H9 (cell line): Measurements from ENCODE around the gene YBX1. TPM values are rescaled to one million over a fixed set of nuclear protein-coding genes. Genes with fewer than 3 reads are reported as not detected.

Source experiments
- DNase-seq: peaks from one replicate; pipeline ENCODE4 v3.0.0-alpha.2; 2017
- H2AFZ ChIP-seq: one replicate; pipeline ENCODE4 v1.6.1; 2013; ENCODE audit warnings: mild to moderate bottlenecking, low read length, control low read depth, moderate library complexity
- H2AK5ac ChIP-seq: 2 replicates; pipeline ENCODE4 v1.6.1; 2013; ENCODE audit warnings: low read length, control low read depth, mixed read lengths; ENCODE audit not compliant: insufficient read length
- H2BK120ac ChIP-seq: one replicate; pipeline ENCODE4 v1.6.1; 2013; ENCODE audit warnings: low read depth, mild to moderate bottlenecking, low read length, control low read depth, inconsistent platforms; ENCODE audit not compliant: poor library complexity, severe bottlenecking
- H2BK12ac ChIP-seq: 2 replicates; pipeline ENCODE4 v1.6.1; 2013; ENCODE audit warnings: low read length, control low read depth, mixed read lengths, low read depth; ENCODE audit not compliant: insufficient read length
- H2BK15ac ChIP-seq: 2 replicates; pipeline ENCODE4 v1.6.1; 2013; ENCODE audit warnings: low read depth, low read length, control low read depth
- H2BK20ac ChIP-seq: one replicate; pipeline ENCODE4 v1.6.1; 2013; ENCODE audit warnings: low read depth, mild to moderate bottlenecking, low read length, control low read depth, inconsistent platforms; ENCODE audit not compliant: poor library complexity, severe bottlenecking
- H2BK5ac ChIP-seq: 2 replicates; pipeline ENCODE4 v1.6.1; 2013; ENCODE audit warnings: low read length, control low read depth, mixed read lengths; ENCODE audit not compliant: insufficient read length
- H3K14ac ChIP-seq: 2 replicates; pipeline ENCODE4 v1.6.1; 2013; ENCODE audit warnings: low read length, control low read depth; ENCODE audit not compliant: insufficient read depth
- H3K18ac ChIP-seq: 2 replicates; pipeline ENCODE4 v1.6.1; 2013; ENCODE audit warnings: low read depth, mild to moderate bottlenecking, mixed read lengths, low read length, control low read depth; ENCODE audit not compliant: insufficient read length
- H3K23ac ChIP-seq: 2 replicates; pipeline ENCODE4 v1.6.1; 2013; ENCODE audit warnings: low read length, control low read depth, mixed read lengths, low read depth; ENCODE audit not compliant: insufficient read length
- H3K23me2 ChIP-seq: 2 replicates; pipeline ENCODE4 v1.6.1; 2013; ENCODE audit warnings: low read depth, mild to moderate bottlenecking, mixed read lengths, low read length, control low read depth; ENCODE audit not compliant: insufficient read length, poor library complexity, severe bottlenecking
- H3K27ac ChIP-seq: 2 replicates; pipeline ENCODE4 v1.5.1; 2013; ENCODE audit warnings: low read length, control low read depth, mixed read lengths, low read depth; ENCODE audit not compliant: insufficient read length
- H3K27me3 ChIP-seq: 2 replicates; pipeline ENCODE4 v1.6.1; 2013; ENCODE audit warnings: low read length, control low read depth, inconsistent platforms; ENCODE audit not compliant: insufficient read depth
- H3K4ac ChIP-seq: 2 replicates; pipeline ENCODE4 v1.6.1; 2013; ENCODE audit warnings: low read depth, mild to moderate bottlenecking, control low read depth, inconsistent platforms, low read length, moderate library complexity
- H3K4me1 ChIP-seq: 2 replicates; pipeline ENCODE4 v1.6.1; 2013; ENCODE audit warnings: low read length, control low read depth, inconsistent platforms; ENCODE audit not compliant: insufficient read depth
- H3K4me2 ChIP-seq: 2 replicates; pipeline ENCODE4 v1.6.1; 2013; ENCODE audit warnings: low read length, control low read depth, mixed read lengths; ENCODE audit not compliant: insufficient read length, insufficient read depth
- H3K56ac ChIP-seq: 2 replicates; pipeline ENCODE4 v1.6.1; 2013; ENCODE audit warnings: low read depth, mild to moderate bottlenecking, mixed read lengths, low read length, control low read depth; ENCODE audit not compliant: insufficient read length
- H3K79me1 ChIP-seq: 2 replicates; pipeline ENCODE4 v1.6.1; 2013; ENCODE audit warnings: low read depth, mild to moderate bottlenecking, moderate library complexity, low read length, control low read depth, inconsistent platforms; ENCODE audit not compliant: insufficient read depth, poor library complexity, severe bottlenecking
- H3K79me2 ChIP-seq: 2 replicates; pipeline ENCODE4 v1.6.1; 2013; ENCODE audit warnings: low read length, control low read depth, inconsistent platforms; ENCODE audit not compliant: insufficient read depth
- H3K9ac ChIP-seq: 2 replicates; pipeline ENCODE4 v1.6.1; 2013; ENCODE audit warnings: low read length, control low read depth, mixed read lengths; ENCODE audit not compliant: insufficient read length; ENCODE audit errors: extremely low read depth
- H3K9me3 ChIP-seq: one replicate; pipeline ENCODE4 v1.6.1; 2013; ENCODE audit warnings: low read depth, low read length, inconsistent platforms; ENCODE audit not compliant: control insufficient read depth
- H3T11ph ChIP-seq: one replicate; pipeline ENCODE4 v1.6.1; 2013; ENCODE audit warnings: mild to moderate bottlenecking, low read length, control low read depth, inconsistent platforms
- H4K20me1 ChIP-seq: one replicate; pipeline ENCODE4 v1.6.1; 2013; ENCODE audit not compliant: control insufficient read depth, insufficient read length, insufficient read depth
- H4K5ac ChIP-seq: 2 replicates; pipeline ENCODE4 v1.6.1; 2013; ENCODE audit warnings: low read depth, mild to moderate bottlenecking, mixed read lengths, low read length, control low read depth; ENCODE audit not compliant: insufficient read length
- H4K8ac ChIP-seq: replicated peaks from 2 replicates; pipeline ENCODE4 v1.6.1; 2013; ENCODE audit warnings: low read length, control low read depth, mixed read lengths, low read depth; ENCODE audit not compliant: insufficient read length
- H4K91ac ChIP-seq: 2 replicates; pipeline ENCODE4 v1.6.1; 2013; ENCODE audit warnings: low read depth, mild to moderate bottlenecking, moderate library complexity, mixed read lengths, low read length, control low read depth; ENCODE audit not compliant: insufficient read length
- H3K27ac Mint-ChIP-seq, 3 experiments: 2 replicates in 2 of 3; 3 replicates in 1 of 3; pipeline ENCODE4 v1.8.0; 2020 to 2021; ENCODE audit warnings: mixed read lengths in 3 of 3, mild to moderate bottlenecking in 1 of 3, moderate library complexity in 1 of 3
- H3K27me3 Mint-ChIP-seq: 2 replicates; pipeline ENCODE4 v1.8.0; 2021; ENCODE audit warnings: low read depth, mild to moderate bottlenecking, moderate library complexity, mixed read lengths
- H3K36me3 Mint-ChIP-seq, 3 experiments: 2 replicates in 2 of 3; 3 replicates in 1 of 3; pipeline ENCODE4 v1.8.0; 2020 to 2021; ENCODE audit warnings: low read depth in 3 of 3, mixed read lengths in 3 of 3; ENCODE audit not compliant: insufficient read depth in 1 of 3
- H3K4me1 Mint-ChIP-seq, 2 experiments: 2 replicates each; pipeline ENCODE4 v1.8.0; 2020; ENCODE audit warnings: mixed read lengths in 2 of 2
- H3K4me3 Mint-ChIP-seq, 2 experiments: 2 replicates in 1 of 2; 3 replicates in 1 of 2; pipeline ENCODE4 v1.8.0; 2020 to 2021; ENCODE audit warnings: mild to moderate bottlenecking in 2 of 2, mixed read lengths in 2 of 2, moderate library complexity in 1 of 2
- H3K9me3 Mint-ChIP-seq, 2 experiments: 2 replicates in 1 of 2; 3 replicates in 1 of 2; pipeline ENCODE4 v1.8.0; 2020; ENCODE audit warnings: mild to moderate bottlenecking in 2 of 2, mixed read lengths in 2 of 2, moderate library complexity in 1 of 2
- WGBS: extraction: QIAGEN DNeasy Blood & Tissue Kit; methylation state at CpG from one replicate; pipeline ENCODE4 v1.1.7; 2013; ENCODE audit warnings: missing lambda C conversion rate, low lambda C conversion rate, mixed read lengths; ENCODE audit not compliant: insufficient read length; ENCODE audit errors: extremely low coverage; 5-methylcytosine and 5-hydroxymethylcytosine counted together
- total RNA-seq: library from RNA; stranded (reverse); gene quantifications from 2 replicates; pipeline ENCODE4 v1.2.1, GENCODE V29; 2021
- TF ChIP-seq, protein P1 (sequence below): fragments of 200-600 bp; sonication (generic); conservative IDR thresholded peaks from 3 replicates; pipeline ENCODE4 v1.8.0; 2021; ENCODE audit warnings: antibody characterized with exemption, mild to moderate bottlenecking

YBX1 gene
- total RNA-seq, 1 experiment from 2014 or later: 1,019 TPM

GRCh38 chr1:42733415-42734200 is 51.4 kb downstream of the YBX1 start:
- Mint-ChIP-seq H3K27ac (no peak overlapping the region; a peak in 1 of 7 replicates), H3K4me1 (peaks cover 11 to 32% of the 10 kb centered on the region in 2 experiments), H3K27me3 (no peaks in the 10 kb centered on the region; the same call in 1 of the 2 replicates), H3K4me3 (no peak overlapping the region), H3K36me3 (peaks cover 0 to 3% (median 0%) of the 10 kb centered on the region in 3 experiments; a peak in 2 of 7 replicates), H3K9me3 (no peaks in the 10 kb centered on the region)
- Histone ChIP-seq H2BK12ac (no peak overlapping the region), H4K5ac (no peak overlapping the region), H2BK120ac (no peak overlapping the region), H3K56ac (no peak overlapping the region), H2BK15ac (no peak overlapping the region), H2AK5ac (no peak overlapping the region), H3K9ac (no peak overlapping the region), H3K4me2 (no peak overlapping the region), H2BK5ac (no peak overlapping the region), H3K23me2 (no peaks in the 10 kb centered on the region), H3K79me1 (no peaks in the 10 kb centered on the region), H3K79me2 (no peaks in the 10 kb centered on the region), H3K18ac (no peak overlapping the region), H3T11ph (no peak overlapping the region), H3K4me1 (no peaks in the 10 kb centered on the region; the same call in 1 of the 2 replicates), H3K27me3 (no peaks in the 10 kb centered on the region), H4K91ac (no peak overlapping the region), H4K8ac (no peak overlapping the region), H4K20me1 (no peaks in the 10 kb centered on the region), H2AFZ (no peak overlapping the region), H2BK20ac (no peak overlapping the region), H3K23ac (no peak overlapping the region), H3K9me3 (no peaks in the 10 kb centered on the region), H3K27ac (no peak overlapping the region), H3K14ac (no peak overlapping the region; the same call in 1 of the 2 replicates), H3K4ac (no peak overlapping the region)
- DNase-seq: no peak
- TF ChIP-seq, protein P1, sequence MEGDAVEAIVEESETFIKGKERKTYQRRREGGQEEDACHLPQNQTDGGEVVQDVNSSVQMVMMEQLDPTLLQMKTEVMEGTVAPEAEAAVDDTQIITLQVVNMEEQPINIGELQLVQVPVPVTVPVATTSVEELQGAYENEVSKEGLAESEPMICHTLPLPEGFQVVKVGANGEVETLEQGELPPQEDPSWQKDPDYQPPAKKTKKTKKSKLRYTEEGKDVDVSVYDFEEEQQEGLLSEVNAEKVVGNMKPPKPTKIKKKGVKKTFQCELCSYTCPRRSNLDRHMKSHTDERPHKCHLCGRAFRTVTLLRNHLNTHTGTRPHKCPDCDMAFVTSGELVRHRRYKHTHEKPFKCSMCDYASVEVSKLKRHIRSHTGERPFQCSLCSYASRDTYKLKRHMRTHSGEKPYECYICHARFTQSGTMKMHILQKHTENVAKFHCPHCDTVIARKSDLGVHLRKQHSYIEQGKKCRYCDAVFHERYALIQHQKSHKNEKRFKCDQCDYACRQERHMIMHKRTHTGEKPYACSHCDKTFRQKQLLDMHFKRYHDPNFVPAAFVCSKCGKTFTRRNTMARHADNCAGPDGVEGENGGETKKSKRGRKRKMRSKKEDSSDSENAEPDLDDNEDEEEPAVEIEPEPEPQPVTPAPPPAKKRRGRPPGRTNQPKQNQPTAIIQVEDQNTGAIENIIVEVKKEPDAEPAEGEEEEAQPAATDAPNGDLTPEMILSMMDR: no peak
- WGBS: no CpG with 5 or more reads among the region's 12 CpGs
